ENCODE measurements around the gene RANBP17.

- TF ChIP-seq, protein P1, sequence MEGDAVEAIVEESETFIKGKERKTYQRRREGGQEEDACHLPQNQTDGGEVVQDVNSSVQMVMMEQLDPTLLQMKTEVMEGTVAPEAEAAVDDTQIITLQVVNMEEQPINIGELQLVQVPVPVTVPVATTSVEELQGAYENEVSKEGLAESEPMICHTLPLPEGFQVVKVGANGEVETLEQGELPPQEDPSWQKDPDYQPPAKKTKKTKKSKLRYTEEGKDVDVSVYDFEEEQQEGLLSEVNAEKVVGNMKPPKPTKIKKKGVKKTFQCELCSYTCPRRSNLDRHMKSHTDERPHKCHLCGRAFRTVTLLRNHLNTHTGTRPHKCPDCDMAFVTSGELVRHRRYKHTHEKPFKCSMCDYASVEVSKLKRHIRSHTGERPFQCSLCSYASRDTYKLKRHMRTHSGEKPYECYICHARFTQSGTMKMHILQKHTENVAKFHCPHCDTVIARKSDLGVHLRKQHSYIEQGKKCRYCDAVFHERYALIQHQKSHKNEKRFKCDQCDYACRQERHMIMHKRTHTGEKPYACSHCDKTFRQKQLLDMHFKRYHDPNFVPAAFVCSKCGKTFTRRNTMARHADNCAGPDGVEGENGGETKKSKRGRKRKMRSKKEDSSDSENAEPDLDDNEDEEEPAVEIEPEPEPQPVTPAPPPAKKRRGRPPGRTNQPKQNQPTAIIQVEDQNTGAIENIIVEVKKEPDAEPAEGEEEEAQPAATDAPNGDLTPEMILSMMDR (conservative IDR thresholded peaks at IDR 0.05), result peak; percentile 78
- TF ChIP-seq EZH2 (IDR thresholded peaks at IDR 0.05; ENCODE audit: low read depth), result no peak
Observed at GRCh38 chr5:171336521-171337209, 474.8 kb downstream of the RANBP17 start.

Data from PC-9 (cell line).